Measurements from ENCODE around the gene SEPHS2. TPM values are rescaled to one million over a fixed set of nuclear protein-coding genes. Genes with fewer than 3 reads are reported as not detected.
"Not testable (repeated sequence)": the region's sequence is repeated elsewhere in the genome, so short reads cannot be mapped to it uniquely, and the experiment has no call there.

The SEPHS2 gene
- total RNA-seq, 2 donors from 2014 or later, result 33.7 to 58.9 TPM

GRCh38 chr16:30398661-30399434, 46.8 kb downstream of the SEPHS2 start:
- no peaks in the 10 kb centered on the region for H3K27me3 ChIP-seq (replicated peaks; ENCODE audit: insufficient read depth)
- 84% methylated on average over 23 of the region's 23 CpGs for WGBS
- TF ChIP-seq POLR2A (IDR thresholded peaks at IDR 0.05) (no peak), POLR2AphosphoS5 (IDR thresholded peaks at IDR 0.05) (no peak), CTCF (IDR thresholded peaks at IDR 0.05) (no peak)
- no peaks in the 10 kb centered on the region for H3K36me3 ChIP-seq
- peak overlapping the region; percentile 82 for H3K27ac ChIP-seq
- peaks cover 8% of the 10 kb centered on the region for H3K4me1 ChIP-seq (replicated peaks)
- H3K4me3 ChIP-seq, result no peak overlapping the region
- no peak for DNase-seq (ENCODE audit: low spot score)
- intact Hi-C loops (cut with DNase I), result no loop called here
- no peaks in the 10 kb centered on the region for H3K9me3 ChIP-seq

- TF ChIP-seq POLR2AphosphoS5 (IDR thresholded peaks at IDR 0.05), result no peak
- no peak for TF ChIP-seq POLR2A (IDR thresholded peaks at IDR 0.05)
- TF ChIP-seq CTCF (IDR thresholded peaks at IDR 0.05), result no peak
- Histone ChIP-seq H3K27me3 (replicated peaks; ENCODE audit: insufficient read depth) (no peaks in the 10 kb centered on the region), H3K4me3 (no peak overlapping the region), H3K4me1 (replicated peaks) (peaks cover 8% of the 10 kb centered on the region), H3K9me3 (no peaks in the 10 kb centered on the region), H3K27ac (no peak overlapping the region), H3K36me3 (no peaks in the 10 kb centered on the region)
- WGBS, result 90% methylated on average over 29 of the region's 42 CpGs
- DNase-seq (ENCODE audit: low spot score), result no peak
- intact Hi-C loops (cut with DNase I), result no loop called here
Measured at GRCh38 chr16:30397776-30398660, 47.7 kb downstream of the SEPHS2 start.

- no peaks in the 10 kb centered on the region for H3K27me3 ChIP-seq (replicated peaks; ENCODE audit: insufficient read depth)
- no peaks in the 10 kb centered on the region for H3K36me3 ChIP-seq
- H3K27ac ChIP-seq, result no peak overlapping the region
- H3K4me1 ChIP-seq (replicated peaks), result peaks cover 8% of the 10 kb centered on the region
- H3K9me3 ChIP-seq, result no peaks in the 10 kb centered on the region
- 79% methylated on average over 4 of the region's 4 CpGs for WGBS
- no peak overlapping the region for H3K4me3 ChIP-seq
- TF ChIP-seq POLR2AphosphoS5 (IDR thresholded peaks at IDR 0.05), result no peak
- no peak for TF ChIP-seq CTCF (IDR thresholded peaks at IDR 0.05)
- no peak for TF ChIP-seq POLR2A (IDR thresholded peaks at IDR 0.05)
- no peak for DNase-seq (ENCODE audit: low spot score)
- intact Hi-C loops (cut with DNase I), result no loop called here
Measured at GRCh38 chr16:30397056-30397455, 48.6 kb downstream of the SEPHS2 start.

GRCh38 chr16:30396627-30397026, 49.0 kb downstream of the SEPHS2 start:
- H3K27ac ChIP-seq; H3K4me1 ChIP-seq (replicated peaks); DNase-seq (ENCODE audit: low spot score); H3K9me3 ChIP-seq; intact Hi-C loops (cut with DNase I); H3K36me3 ChIP-seq; H3K4me3 ChIP-seq; H3K27me3 ChIP-seq (replicated peaks; ENCODE audit: insufficient read depth): not testable (repeated sequence)
- WGBS, result 73% methylated on average over 4 of the region's 4 CpGs

- Histone ChIP-seq H3K9me3 (no peaks in the 10 kb centered on the region), H3K4me1 (replicated peaks) (peaks cover 8% of the 10 kb centered on the region), H3K36me3 (no peaks in the 10 kb centered on the region), H3K27me3 (replicated peaks; ENCODE audit: insufficient read depth) (no peaks in the 10 kb centered on the region), H3K27ac (peak overlapping the region; percentile 72 to 74), H3K4me3 (peak overlapping the region; percentile 77 to 81)
- no peak for DNase-seq (ENCODE audit: low spot score)
- intact Hi-C loops (cut with DNase I), result loop anchor here (2.0 kb wide), 1 partner anchor 17 kb away; no protein-coding TSS in a partner anchor
- TF ChIP-seq POLR2A (IDR thresholded peaks at IDR 0.05), result no peak
- TF ChIP-seq POLR2AphosphoS5 (IDR thresholded peaks at IDR 0.05), result no peak
- no peak for TF ChIP-seq CTCF (IDR thresholded peaks at IDR 0.05)
- 8% methylated on average over 13 of the region's 13 CpGs for WGBS
Measured at GRCh38 chr16:30395992-30396585, 49.6 kb downstream of the SEPHS2 start.
